ENCODE data around the gene PDZK1.

Gene PDZK1

DNA sequence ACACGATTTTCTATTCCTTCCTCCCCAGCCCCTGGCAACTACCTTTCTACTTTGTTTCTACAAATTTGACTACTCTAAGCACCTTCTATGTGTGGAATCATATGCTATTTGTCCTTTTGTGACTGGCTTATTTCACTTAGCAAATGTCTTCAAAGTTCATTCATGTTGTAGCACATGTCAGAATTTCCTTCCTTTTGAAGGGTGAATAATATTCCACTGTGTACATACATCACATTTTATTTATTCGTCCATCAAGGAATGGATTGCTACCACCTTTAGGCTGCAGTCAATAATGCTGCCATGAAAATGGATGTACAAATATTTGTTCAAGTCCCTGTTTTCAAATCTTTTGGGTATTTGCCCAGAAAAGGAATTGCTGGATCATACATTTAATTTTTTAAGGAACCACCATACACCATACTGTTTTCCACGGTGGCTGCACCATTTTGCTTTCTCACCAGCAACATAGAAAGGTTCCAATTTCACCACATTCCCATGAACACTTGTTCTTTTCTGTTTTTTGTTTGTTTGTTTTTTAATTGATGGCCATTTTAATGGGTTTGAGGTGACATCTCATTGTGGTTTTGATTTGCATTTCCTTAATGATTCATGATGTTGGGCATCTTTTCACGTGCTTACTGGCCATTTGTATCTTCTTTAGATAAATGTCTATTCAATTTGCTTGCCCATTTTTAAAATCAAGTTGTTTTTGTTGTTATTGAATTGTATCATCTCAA lies 3.3 kb upstream of the PDZK1 start:
- TF ChIP-seq CTCF (IDR thresholded peaks at IDR 0.05; ENCODE audit: low read depth, low read length): no peak
- no peak overlapping the region for H3K4me3 ChIP-seq (ENCODE audit: low read depth, low read length)
- in situ Hi-C loops (cut with HindIII; ENCODE audit: low sequenced_read_pairs): no loop called here
- DNase-seq (ENCODE audit: low read depth, low spot score): no peak

- no peak for TF ChIP-seq CTCF (IDR thresholded peaks at IDR 0.05; ENCODE audit: low read depth, low read length)
- DNase-seq (ENCODE audit: low read depth, low spot score): no peak
- in situ Hi-C loops (cut with HindIII; ENCODE audit: low sequenced_read_pairs): no loop called here
- no peak overlapping the region for H3K4me3 ChIP-seq (ENCODE audit: low read depth, low read length)
Measured at GRCh38 chr1:145708063-145708462, 895 bp upstream of the PDZK1 start.

DNA sequence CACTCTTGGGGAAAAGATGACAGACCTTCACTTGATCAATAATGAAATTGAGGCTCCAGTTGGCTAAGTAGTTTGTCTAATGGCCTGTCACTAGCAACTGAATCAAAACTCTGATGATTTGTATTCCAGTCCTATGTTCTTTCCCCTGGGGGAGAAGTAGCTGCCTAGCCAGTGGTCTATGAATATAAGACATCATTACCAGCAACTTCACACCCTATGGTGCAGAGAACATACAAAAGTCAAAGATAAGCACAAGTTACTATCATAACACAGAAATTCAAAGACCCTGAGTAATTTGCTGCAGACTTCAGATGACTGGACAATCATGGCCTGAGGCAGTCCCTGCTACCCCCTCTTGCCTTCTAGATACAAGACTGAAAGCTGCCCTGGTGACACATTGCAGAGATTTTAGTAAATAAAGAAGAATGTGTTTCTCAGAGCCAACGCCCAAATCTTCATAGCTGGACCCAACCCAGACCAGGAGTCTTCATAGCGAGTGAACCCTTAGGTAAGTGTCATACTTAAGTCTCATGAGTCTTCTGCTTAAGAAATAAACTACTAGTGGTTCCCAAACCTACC lies 993 bp downstream of the PDZK1 start:
- in situ Hi-C loops (cut with HindIII; ENCODE audit: low sequenced_read_pairs): no loop called here
- no peak for TF ChIP-seq CTCF (IDR thresholded peaks at IDR 0.05; ENCODE audit: low read depth, low read length)
- DNase-seq (ENCODE audit: low read depth, low spot score): no peak
- H3K4me3 ChIP-seq (ENCODE audit: low read depth, low read length): no peak overlapping the region

DNA sequence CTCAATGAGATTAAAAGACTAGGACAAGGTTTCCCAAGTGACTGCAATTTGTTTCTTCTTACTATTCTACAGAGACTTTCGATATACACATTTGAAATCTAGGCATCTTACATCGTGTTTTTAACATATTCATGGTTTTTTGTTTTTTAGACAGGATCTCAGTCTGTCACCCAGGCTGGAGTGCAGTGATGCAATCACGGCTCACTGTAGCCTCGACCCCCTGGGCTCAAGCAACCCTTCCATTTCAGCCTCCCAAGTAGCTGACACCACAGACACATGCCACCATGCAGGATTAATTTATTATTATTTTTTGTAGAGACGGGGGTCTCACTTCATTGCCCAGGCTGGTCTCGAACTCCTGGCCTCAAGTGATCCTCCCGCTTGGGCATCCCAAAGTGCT lies 1.5 kb downstream of the PDZK1 start:
- DNase-seq (ENCODE audit: low read depth, low spot score): no peak
- in situ Hi-C loops (cut with HindIII; ENCODE audit: low sequenced_read_pairs): no loop called here
- TF ChIP-seq CTCF (IDR thresholded peaks at IDR 0.05; ENCODE audit: low read depth, low read length): no peak
- no peak overlapping the region for H3K4me3 ChIP-seq (ENCODE audit: low read depth, low read length)

- no peak for DNase-seq (ENCODE audit: low read depth, low spot score)
- H3K4me3 ChIP-seq (ENCODE audit: low read depth, low read length): no peak overlapping the region
- in situ Hi-C loops (cut with HindIII; ENCODE audit: low sequenced_read_pairs): no loop called here
- TF ChIP-seq CTCF (IDR thresholded peaks at IDR 0.05; ENCODE audit: low read depth, low read length): no peak
Measured at GRCh38 chr1:145702826-145703225, 4.3 kb downstream of the PDZK1 start.

GRCh38 chr1:145702052-145702451 lies 5.1 kb downstream of the PDZK1 start:
- TF ChIP-seq CTCF (IDR thresholded peaks at IDR 0.05; ENCODE audit: low read depth, low read length): no peak
- in situ Hi-C loops (cut with HindIII; ENCODE audit: low sequenced_read_pairs): no loop called here
- H3K4me3 ChIP-seq (ENCODE audit: low read depth, low read length): no peak overlapping the region
- no peak for DNase-seq (ENCODE audit: low read depth, low spot score)
